ENCODE measurements around the gene PURB.
A peak's percentile ranks its signal among the peaks of the same experiment; 100 is the strongest.
"Not testable (repeated sequence)": the region's sequence is repeated elsewhere in the genome, so short reads cannot be mapped to it uniquely, and the experiment has no call there.

PURB gene

GRCh38 chr7:44885394-44886317, at the start of gene PURB:
Gene PURB (minus strand): TSS chr7:44885530. CDS start chr7:44885348, 182 bp downstream.
- no peaks in the 10 kb centered on the region for H3K9me3 ChIP-seq (ENCODE audit: insufficient read depth, low read depth, low read length)
- H3K27me3 ChIP-seq (ENCODE audit: insufficient read depth, low read length) = no peaks in the 10 kb centered on the region
- peak within 1 kb of the TSS; percentile 99 for H3K27ac ChIP-seq (ENCODE audit: low read length)
- H3K4me1 ChIP-seq (ENCODE audit: insufficient read depth, low read length) = peaks cover 14% of the 10 kb centered on the region
- peaks cover 25% of the 10 kb centered on the region for H3K36me3 ChIP-seq (ENCODE audit: insufficient read depth, low read depth, low read length)
- peak within 1 kb of the TSS; percentile 93 for H3K9ac ChIP-seq (ENCODE audit: low read depth, low read length)
- peak within 1 kb of the TSS; percentile 96 for H3K4me3 ChIP-seq (ENCODE audit: low read length)

GRCh38 chr7:44935016-44935415, 49.7 kb upstream of the PURB start:
- H3K9ac ChIP-seq (ENCODE audit: low read depth, low read length) = no peak overlapping the region
- H3K4me3 ChIP-seq (ENCODE audit: low read length) = no peak overlapping the region

GRCh38 chr7:44934510-44934909, 49.2 kb upstream of the PURB start:
- H3K4me1 ChIP-seq (ENCODE audit: insufficient read depth, low read length); H3K36me3 ChIP-seq (ENCODE audit: insufficient read depth, low read depth, low read length); H3K9me3 ChIP-seq (ENCODE audit: insufficient read depth, low read depth, low read length); H3K9ac ChIP-seq (ENCODE audit: low read depth, low read length); H3K27ac ChIP-seq (ENCODE audit: low read length); H3K4me3 ChIP-seq (ENCODE audit: low read length); H3K27me3 ChIP-seq (ENCODE audit: insufficient read depth, low read length): not testable (repeated sequence)

More at GRCh38 chr7:44935016-44935415, 49.7 kb upstream of the PURB start:
- Histone ChIP-seq H3K9me3 (ENCODE audit: insufficient read depth, low read depth, low read length) (no peaks in the 10 kb centered on the region), H3K4me1 (ENCODE audit: insufficient read depth, low read length) (no peaks in the 10 kb centered on the region), H3K27me3 (ENCODE audit: insufficient read depth, low read length) (no peaks in the 10 kb centered on the region), H3K27ac (ENCODE audit: low read length) (no peak overlapping the region), H3K36me3 (ENCODE audit: insufficient read depth, low read depth, low read length) (no peaks in the 10 kb centered on the region)

GRCh38 chr7:44930921-44931320, 45.6 kb upstream of the PURB start:
- Histone ChIP-seq H3K27me3 (ENCODE audit: insufficient read depth, low read length) (no peaks in the 10 kb centered on the region), H3K4me1 (ENCODE audit: insufficient read depth, low read length) (no peaks in the 10 kb centered on the region), H3K9ac (ENCODE audit: low read depth, low read length) (no peak overlapping the region), H3K4me3 (ENCODE audit: low read length) (no peak overlapping the region), H3K9me3 (ENCODE audit: insufficient read depth, low read depth, low read length) (no peaks in the 10 kb centered on the region), H3K27ac (ENCODE audit: low read length) (no peak overlapping the region), H3K36me3 (ENCODE audit: insufficient read depth, low read depth, low read length) (no peaks in the 10 kb centered on the region)

DNA sequence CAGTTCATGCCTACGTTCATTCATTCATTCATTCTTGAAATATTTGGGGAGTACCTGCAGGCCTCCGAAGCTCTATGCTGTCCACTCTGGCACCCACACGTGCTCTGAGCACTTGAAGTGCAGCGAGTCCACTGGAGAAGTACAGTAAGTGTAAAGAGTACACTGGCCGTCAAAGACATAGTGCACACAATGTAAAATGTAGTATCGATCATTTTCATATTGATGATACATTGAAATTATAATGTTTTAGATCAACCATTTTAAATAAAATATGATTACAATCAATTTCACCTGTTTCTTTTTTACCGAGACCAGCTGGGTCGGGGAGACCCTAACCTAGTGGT, 37.0 kb upstream of the PURB start:
- H3K27ac ChIP-seq (ENCODE audit: low read length) = no peak overlapping the region
- no peak overlapping the region for H3K4me3 ChIP-seq (ENCODE audit: low read length)
- no peaks in the 10 kb centered on the region for H3K4me1 ChIP-seq (ENCODE audit: insufficient read depth, low read length)
- no peaks in the 10 kb centered on the region for H3K27me3 ChIP-seq (ENCODE audit: insufficient read depth, low read length)
- H3K9me3 ChIP-seq (ENCODE audit: insufficient read depth, low read depth, low read length) = no peaks in the 10 kb centered on the region
- no peak overlapping the region for H3K9ac ChIP-seq (ENCODE audit: low read depth, low read length)
- H3K36me3 ChIP-seq (ENCODE audit: insufficient read depth, low read depth, low read length) = no peaks in the 10 kb centered on the region

- Histone ChIP-seq H3K36me3 (ENCODE audit: insufficient read depth, low read depth, low read length) (no peaks in the 10 kb centered on the region), H3K9ac (ENCODE audit: low read depth, low read length) (no peak overlapping the region), H3K4me1 (ENCODE audit: insufficient read depth, low read length) (no peaks in the 10 kb centered on the region), H3K9me3 (ENCODE audit: insufficient read depth, low read depth, low read length) (no peaks in the 10 kb centered on the region), H3K27me3 (ENCODE audit: insufficient read depth, low read length) (no peaks in the 10 kb centered on the region), H3K27ac (ENCODE audit: low read length) (no peak overlapping the region), H3K4me3 (ENCODE audit: low read length) (no peak overlapping the region)
Measured at GRCh38 chr7:44921607-44922350, 36.4 kb upstream of the PURB start.

- no peak overlapping the region for H3K9ac ChIP-seq (ENCODE audit: low read depth, low read length)
- H3K4me1 ChIP-seq (ENCODE audit: insufficient read depth, low read length) = no peaks in the 10 kb centered on the region
- H3K27ac ChIP-seq (ENCODE audit: low read length) = no peak overlapping the region
- H3K27me3 ChIP-seq (ENCODE audit: insufficient read depth, low read length) = no peaks in the 10 kb centered on the region
- H3K4me3 ChIP-seq (ENCODE audit: low read length) = no peak overlapping the region
- no peaks in the 10 kb centered on the region for H3K9me3 ChIP-seq (ENCODE audit: insufficient read depth, low read depth, low read length)
- no peaks in the 10 kb centered on the region for H3K36me3 ChIP-seq (ENCODE audit: insufficient read depth, low read depth, low read length)
Measured at GRCh38 chr7:44920119-44920518, 34.8 kb upstream of the PURB start.

DNA sequence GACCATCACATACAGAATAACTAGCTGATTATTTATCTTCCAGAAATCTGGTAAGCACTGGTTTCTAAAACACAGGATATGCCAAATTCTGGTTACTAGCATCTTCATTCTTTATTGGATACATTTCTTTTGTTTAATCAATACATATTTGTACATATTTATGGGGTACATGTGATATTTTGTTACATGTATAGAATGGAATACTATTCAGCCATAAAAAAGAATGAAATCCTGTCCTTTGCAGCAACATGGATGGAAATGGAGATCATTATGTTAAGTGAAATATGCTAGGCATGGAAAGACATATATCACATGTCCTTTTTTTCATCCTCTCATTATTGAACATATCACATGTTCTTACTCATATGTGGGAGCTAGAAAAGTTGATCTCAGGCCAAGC, 32.7 kb upstream of the PURB start:
- Histone ChIP-seq H3K9ac (ENCODE audit: low read depth, low read length) (no peak overlapping the region), H3K4me1 (ENCODE audit: insufficient read depth, low read length) (no peaks in the 10 kb centered on the region), H3K9me3 (ENCODE audit: insufficient read depth, low read depth, low read length) (no peaks in the 10 kb centered on the region), H3K4me3 (ENCODE audit: low read length) (no peak overlapping the region), H3K27ac (ENCODE audit: low read length) (no peak overlapping the region), H3K27me3 (ENCODE audit: insufficient read depth, low read length) (no peaks in the 10 kb centered on the region), H3K36me3 (ENCODE audit: insufficient read depth, low read depth, low read length) (no peaks in the 10 kb centered on the region)

DNA sequence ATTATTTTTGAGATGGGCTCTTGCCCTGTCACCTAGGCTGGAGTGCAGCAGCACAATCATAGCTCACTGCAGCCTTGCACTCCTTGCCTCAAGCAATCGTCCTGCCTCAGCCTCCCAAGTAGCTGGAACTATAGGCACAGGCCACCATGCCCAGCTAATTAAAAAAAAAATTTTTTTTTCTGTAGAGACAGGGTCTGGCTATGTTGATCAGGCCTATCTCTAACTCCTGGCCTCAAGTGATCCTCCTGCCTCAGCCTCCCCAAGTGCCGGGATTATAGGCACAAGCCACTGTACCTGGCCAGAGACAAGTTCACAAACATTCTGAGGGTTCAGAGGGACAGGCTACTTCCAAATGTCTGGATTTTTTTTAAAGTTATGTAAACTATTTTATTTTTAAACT, 32.1 kb upstream of the PURB start:
- H3K4me1 ChIP-seq (ENCODE audit: insufficient read depth, low read length) = no peaks in the 10 kb centered on the region
- no peak overlapping the region for H3K27ac ChIP-seq (ENCODE audit: low read length)
- H3K9ac ChIP-seq (ENCODE audit: low read depth, low read length) = no peak overlapping the region
- no peaks in the 10 kb centered on the region for H3K27me3 ChIP-seq (ENCODE audit: insufficient read depth, low read length)
- H3K9me3 ChIP-seq (ENCODE audit: insufficient read depth, low read depth, low read length) = no peaks in the 10 kb centered on the region
- no peak overlapping the region for H3K4me3 ChIP-seq (ENCODE audit: low read length)
- no peaks in the 10 kb centered on the region for H3K36me3 ChIP-seq (ENCODE audit: insufficient read depth, low read depth, low read length)

DNA sequence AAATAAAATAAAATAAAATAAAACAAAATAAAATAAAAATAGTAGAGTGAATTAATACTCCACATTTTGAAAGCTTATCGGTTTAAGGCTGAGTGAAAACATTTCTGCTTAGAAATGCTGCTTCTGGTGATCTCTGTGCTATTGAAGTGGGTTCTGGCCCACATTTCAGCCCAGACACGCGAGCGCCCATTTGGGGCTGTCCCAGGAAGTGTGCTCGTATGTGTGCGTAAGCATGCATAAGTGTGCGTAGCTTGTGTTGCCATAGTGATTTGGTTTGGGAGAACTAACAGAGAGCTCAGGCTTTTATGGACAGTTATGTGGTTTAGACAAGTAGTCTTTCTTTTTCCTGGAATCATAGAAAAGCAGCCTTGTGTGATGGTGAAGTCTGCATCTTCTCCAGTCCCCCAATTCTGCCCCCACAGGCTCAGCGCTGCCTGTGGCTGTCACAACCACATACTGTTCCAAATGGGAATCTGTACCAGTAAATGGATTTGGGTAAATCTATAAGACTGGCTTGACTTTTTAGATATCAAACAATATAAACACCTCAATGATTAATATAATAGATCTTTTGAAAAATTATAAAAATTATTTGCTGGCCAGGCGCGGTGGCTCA, 29.8 kb upstream of the PURB start:
- Histone ChIP-seq H3K4me1 (ENCODE audit: insufficient read depth, low read length) (no peaks in the 10 kb centered on the region), H3K9ac (ENCODE audit: low read depth, low read length) (no peak overlapping the region), H3K27me3 (ENCODE audit: insufficient read depth, low read length) (no peaks in the 10 kb centered on the region), H3K9me3 (ENCODE audit: insufficient read depth, low read depth, low read length) (no peaks in the 10 kb centered on the region), H3K4me3 (ENCODE audit: low read length) (no peak overlapping the region), H3K36me3 (ENCODE audit: insufficient read depth, low read depth, low read length) (no peaks in the 10 kb centered on the region), H3K27ac (ENCODE audit: low read length) (no peak overlapping the region)

GRCh38 chr7:44912775-44913347, 27.5 kb upstream of the PURB start:
- no peak overlapping the region for H3K9ac ChIP-seq (ENCODE audit: low read depth, low read length)
- no peaks in the 10 kb centered on the region for H3K36me3 ChIP-seq (ENCODE audit: insufficient read depth, low read depth, low read length)
- no peak overlapping the region for H3K27ac ChIP-seq (ENCODE audit: low read length)
- no peaks in the 10 kb centered on the region for H3K27me3 ChIP-seq (ENCODE audit: insufficient read depth, low read length)
- H3K9me3 ChIP-seq (ENCODE audit: insufficient read depth, low read depth, low read length) = no peaks in the 10 kb centered on the region
- no peak overlapping the region for H3K4me3 ChIP-seq (ENCODE audit: low read length)
- no peaks in the 10 kb centered on the region for H3K4me1 ChIP-seq (ENCODE audit: insufficient read depth, low read length)
